Activated T-helper 1 cell treated with Interleukin-2 at 50 U/mL for 16 hours (primary cell): ENCODE results near the gene CEP250.
"Not testable (repeated sequence)": the region's sequence is repeated elsewhere in the genome, so short reads cannot be mapped to it uniquely, and the experiment has no call there.

ENCODE experiments used
- DNase-seq: peaks from one replicate; pipeline ENCODE4 v3.0.0-alpha.2; 2020; ENCODE audit warnings: low read depth

The CEP250 gene

DNA sequence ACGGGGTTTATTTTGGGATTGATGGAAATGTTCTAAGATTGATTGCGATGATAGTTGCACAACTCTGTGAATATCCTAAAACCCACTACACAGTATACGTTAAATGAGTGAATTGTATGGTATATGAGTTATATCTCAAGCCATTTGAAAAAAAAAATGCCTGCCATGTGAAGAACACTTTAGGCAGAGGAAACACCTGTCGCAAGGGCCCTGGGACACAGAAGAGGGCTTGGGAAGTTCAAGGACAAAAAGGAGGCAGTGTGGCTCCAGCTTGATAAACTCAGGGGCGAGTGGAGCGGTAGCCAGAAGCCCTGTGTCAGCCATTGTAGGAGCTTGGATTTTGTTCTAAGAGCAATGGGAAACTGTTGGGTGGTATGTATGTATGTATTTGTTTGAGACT, 37.0 kb downstream of the CEP250 start:
- DNase-seq = no peak

DNA sequence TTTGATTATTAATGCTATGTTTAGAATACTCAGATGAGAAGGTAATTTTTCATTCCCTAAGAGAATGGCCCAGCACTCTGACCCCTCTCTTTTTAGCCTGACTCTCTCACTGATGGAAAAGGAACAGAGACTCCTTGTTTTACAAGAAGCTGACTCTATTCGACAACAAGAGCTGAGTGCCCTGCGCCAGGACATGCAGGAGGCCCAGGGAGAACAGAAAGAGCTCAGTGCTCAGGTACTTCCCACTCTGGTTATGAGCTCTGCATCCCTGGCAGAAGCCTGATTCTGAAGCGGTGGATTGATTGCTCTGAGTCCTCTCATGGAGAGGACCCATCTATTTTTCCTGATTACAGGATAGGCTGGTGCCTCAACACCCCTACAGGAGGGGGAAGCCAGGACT, 41.1 kb downstream of the CEP250 start:
- DNase-seq = no peak

GRCh38 chr20:35497320-35497719, 41.9 kb downstream of the CEP250 start:
- DNase-seq = no peak

DNA sequence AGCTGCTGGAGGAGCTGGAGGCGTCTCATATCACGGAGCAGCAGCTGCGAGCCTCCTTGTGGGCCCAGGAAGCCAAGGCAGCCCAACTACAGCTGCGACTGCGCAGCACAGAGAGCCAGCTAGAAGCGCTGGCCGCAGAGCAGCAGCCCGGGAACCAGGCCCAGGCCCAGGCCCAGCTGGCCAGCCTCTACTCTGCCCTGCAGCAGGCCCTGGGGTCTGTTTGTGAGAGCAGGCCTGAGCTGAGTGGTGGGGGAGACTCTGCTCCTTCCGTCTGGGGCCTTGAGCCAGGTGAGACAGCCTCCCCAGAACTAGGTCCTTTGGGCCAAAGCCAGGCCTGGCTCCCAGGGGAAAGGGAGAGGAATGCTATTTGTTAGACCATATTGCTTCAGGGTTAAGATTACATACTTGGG, 42.4 kb downstream of the CEP250 start:
- DNase-seq = no peak

DNA sequence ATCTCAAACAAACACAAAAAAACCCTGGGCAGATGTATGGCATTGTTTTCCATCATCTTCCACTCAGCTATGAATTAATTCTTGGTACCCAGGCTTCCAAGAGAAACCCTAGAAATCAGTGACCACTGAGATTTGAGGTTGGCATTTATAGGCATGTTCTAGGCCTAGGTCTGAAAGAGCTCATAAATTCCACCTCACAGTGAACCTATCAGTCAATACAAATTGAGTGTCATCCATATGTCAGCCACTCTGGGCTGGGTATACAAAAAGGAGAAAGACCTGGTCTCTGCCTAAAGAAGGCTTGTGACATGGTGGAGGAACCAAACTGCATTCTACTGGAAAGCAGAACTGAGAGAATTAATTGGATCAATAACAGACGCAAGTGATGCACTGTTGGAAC, 43.9 kb downstream of the CEP250 start:
- DNase-seq = no peak

- DNase-seq = no peak
These were observed 47.0 kb downstream of the CEP250 start for GRCh38 chr20:35502352-35502751.

DNA sequence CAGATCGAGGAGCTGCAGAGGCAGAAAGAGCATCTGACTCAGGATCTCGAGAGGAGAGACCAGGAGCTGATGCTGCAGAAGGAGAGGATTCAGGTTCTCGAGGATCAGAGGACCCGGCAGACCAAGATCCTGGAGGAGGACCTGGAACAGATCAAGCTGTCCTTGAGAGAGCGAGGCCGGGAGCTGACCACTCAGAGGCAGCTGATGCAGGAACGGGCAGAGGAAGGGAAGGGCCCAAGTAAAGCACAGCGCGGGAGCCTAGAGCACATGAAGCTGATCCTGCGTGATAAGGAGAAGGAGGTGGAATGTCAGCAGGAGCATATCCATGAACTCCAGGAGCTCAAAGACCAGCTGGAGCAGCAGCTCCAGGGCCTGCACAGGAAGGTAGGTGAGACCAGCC, 47.9 kb downstream of the CEP250 start:
- DNase-seq = no peak

DNA sequence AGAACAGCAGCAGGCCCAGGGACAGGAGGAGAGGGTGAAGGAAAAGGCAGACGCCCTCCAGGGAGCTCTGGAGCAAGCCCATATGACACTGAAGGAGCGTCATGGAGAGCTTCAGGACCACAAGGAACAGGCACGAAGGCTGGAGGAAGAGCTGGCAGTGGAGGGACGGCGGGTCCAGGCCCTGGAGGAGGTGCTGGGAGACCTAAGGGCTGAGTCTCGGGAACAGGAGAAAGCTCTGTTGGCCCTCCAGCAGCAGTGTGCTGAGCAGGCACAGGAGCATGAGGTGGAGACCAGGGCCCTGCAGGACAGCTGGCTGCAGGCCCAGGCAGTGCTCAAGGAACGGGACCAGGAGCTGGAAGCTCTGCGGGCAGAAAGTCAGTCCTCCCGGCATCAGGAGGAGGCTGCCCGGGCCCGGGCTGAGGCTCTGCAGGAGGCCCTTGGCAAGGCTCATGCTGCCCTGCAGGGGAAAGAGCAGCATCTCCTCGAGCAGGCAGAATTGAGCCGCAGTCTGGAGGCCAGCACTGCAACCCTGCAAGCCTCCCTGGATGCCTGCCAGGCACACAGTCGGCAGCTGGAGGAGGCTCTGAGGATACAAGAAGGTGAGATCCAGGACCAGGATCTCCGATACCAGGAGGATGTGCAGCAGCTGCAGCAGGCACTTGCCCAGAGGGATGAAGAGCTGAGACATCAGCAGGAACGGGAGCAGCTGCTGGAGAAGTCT, 48.6 kb downstream of the CEP250 start:
- no peak for DNase-seq

DNA sequence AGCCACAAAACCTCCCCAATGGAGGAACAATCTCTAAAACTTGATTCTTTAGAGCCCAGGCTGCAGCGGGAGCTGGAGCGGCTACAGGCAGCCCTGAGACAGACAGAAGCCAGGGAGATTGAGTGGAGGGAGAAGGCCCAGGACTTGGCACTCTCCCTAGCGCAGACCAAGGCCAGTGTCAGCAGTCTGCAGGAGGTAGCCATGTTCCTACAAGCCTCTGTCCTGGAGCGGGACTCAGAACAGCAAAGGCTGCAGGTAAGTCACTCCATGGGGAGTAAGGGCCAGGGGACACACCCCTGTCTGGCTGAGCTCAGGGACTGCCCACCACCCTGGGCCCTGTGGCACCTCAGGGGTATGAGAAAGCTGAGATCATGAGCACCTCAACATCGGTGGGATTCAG, 49.4 kb downstream of the CEP250 start:
- no peak for DNase-seq

GRCh38 chr20:35506179-35506578, 50.8 kb downstream of the CEP250 start:
- no peak for DNase-seq

- DNase-seq = no peak
These were observed 51.7 kb downstream of the CEP250 start for GRCh38 chr20:35506872-35507638.

DNA sequence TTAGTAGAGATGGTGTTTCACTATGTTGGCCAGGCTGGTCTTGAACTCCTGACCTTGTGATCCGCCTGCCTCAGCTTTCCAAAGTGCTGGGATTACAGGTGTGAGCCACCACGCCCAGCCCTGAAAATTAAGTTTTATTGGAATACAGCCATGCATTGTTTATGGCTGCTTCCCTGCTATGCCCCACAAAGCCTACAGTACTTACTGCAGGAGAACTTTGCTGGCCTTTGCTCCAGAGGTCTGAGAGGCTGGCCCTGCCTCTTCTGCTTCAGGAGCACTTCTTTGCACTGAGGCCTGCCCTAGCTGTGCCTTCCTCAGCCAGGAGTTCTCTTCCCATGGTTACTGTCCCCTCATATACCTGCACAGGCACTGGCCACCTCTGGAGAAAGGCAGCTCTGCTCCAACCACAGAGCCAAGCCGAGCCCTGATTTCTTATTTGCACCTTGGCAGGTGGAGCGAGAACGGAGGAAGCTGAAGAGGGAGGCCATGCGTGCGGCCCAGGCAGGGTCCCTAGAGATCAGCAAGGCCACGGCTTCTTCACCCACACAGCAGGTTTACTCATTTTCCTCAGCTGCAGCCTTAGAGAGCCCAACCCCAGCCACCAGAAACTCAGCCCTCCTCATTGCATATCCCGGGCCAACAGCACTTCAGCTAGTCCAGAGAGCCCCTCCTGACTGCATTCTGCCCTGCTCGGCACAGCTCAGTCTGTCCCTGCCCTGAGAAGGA, 53.3 kb downstream of the CEP250 start:
- no peak for DNase-seq

DNA sequence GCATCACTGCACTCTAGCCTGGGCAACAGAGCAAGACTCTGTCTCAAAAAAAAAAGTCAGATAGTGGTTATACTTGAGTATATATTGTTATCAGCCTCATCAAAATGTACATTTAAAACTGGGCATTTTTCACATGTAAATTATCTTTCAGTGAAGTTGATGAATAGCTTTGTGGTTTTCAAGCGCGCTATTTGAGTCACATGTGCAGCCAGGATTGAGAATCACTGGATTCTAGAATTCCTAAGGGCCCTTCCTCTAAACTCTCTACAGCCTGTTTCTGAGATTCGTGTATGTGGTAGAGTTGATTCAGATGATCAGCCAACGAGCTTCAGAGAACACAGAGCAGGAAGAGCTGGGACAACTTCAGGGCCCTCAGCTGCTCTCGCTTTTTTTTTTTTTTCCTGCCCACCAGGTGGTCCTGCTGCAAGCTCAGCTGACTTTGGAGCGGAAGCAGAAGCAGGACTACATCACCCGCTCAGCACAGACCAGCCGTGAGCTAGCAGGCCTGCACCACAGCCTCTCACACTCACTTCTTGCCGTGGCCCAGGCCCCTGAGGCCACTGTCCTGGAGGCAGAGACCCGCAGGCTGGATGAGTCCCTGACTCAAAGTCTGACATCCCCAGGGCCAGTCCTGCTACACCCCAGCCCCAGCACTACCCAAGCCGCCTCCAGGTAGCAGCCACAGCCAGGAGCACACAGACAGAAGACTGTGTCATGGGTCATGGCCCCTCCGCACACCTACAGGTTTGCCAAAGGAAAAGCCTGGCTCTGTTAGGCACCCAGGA, 55.7 kb downstream of the CEP250 start:
- no peak for DNase-seq

GRCh38 chr20:35511814-35512420, 56.5 kb downstream of the CEP250 start:
- no peak for DNase-seq

DNA sequence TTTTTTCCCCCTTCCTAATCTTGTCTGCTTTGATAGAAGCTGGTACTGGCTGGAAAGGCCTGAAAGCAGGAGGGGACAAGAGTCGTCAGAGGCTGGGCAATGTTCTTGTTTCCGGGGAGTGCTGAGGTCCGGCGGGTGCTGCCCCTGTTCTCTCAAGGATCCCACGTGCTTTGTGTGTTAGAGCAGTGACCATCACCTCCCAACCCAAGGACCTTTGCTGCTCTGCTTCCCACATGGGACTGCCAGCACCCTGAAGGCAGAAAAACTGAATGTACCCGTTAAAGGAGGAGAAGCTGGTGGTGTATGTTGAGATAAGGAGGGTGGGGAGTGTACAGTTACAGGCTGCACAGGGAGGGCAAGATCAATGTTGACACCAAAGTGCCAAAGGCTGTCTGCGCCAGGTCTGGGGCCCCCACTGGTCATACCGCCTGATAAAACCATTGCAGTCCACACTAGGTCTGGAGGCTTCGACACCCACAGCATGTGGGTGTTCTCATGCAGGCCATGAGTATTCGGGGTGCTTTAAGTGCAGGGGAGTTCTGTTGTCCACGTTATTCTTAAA, 59.1 kb downstream of the CEP250 start:
- DNase-seq = no peak

DNA sequence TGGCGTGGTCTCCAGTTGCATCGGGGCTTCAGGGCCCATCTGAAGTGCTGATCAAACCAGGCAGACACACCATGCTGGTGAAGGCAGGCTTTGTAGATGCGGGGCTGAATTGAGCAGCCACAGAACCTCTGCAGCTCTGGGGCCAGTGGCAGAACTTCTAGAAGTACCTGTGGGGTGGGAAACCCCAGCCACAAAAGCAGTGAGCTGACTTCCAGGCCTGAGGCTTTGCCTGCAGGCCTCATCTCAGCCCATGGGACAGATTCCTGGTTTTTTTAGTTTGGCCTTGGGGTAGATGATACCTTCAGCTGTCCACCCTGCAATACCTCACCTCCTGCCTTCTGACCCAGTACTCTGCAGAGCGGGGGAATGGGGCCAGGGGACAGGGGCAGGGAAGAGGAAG, 59.9 kb downstream of the CEP250 start:
- DNase-seq = no peak

DNA sequence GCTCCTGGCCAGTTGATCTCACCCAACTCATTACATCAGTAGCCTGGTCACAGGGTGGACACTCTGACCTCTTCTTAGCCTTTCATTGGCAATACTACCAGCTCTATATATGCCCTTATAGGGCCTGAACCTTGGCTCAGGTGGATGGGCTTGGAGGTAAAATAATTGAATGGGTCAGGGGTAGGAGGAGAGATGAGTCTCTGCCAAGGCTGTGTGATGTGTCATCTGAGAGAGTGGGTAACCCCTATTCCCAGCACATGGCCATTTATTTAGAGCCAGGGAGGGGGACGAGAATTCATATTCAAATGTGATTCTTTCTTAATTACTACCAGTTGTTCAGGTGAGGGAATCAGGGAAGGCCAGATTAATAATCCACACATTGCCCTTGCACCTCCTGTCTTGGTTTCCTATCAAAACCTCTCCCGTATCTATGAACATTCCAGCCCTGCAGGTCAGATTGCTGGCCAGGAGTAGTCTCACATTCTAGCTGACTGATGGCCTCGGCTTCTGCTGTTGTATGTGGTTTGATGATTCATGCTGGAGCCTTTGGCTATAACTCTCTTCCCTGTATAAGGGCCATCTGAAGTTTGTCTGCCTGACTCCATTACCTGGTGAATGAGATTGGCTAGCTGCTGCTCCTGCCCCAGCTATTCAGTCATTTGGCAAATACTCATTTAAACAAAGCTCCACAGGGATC, 60.7 kb downstream of the CEP250 start:
- DNase-seq = no peak

GRCh38 chr20:35517125-35517524, 61.7 kb downstream of the CEP250 start:
- no peak for DNase-seq

- DNase-seq = not testable (repeated sequence)
These were observed 62.4 kb downstream of the CEP250 start for GRCh38 chr20:35517767-35518166.

- no peak for DNase-seq
These were observed 63.6 kb downstream of the CEP250 start for GRCh38 chr20:35518955-35519354.
